NT2/D1 (cell line): ENCODE data around the gene CAMK2A.

Source experiments
- SUZ12 ChIP-seq: IDR thresholded peaks from 2 replicates; pipeline ENCODE4 v1.6.1; 2011; ENCODE audit not compliant: insufficient read length, insufficient read depth; ENCODE audit errors: extremely low read depth
- YY1 ChIP-seq: IDR thresholded peaks from 2 replicates; pipeline ENCODE4 v1.6.1; 2011; ENCODE audit not compliant: insufficient read length, insufficient read depth
- ZNF274 ChIP-seq: IDR thresholded peaks from 2 replicates; pipeline ENCODE4 v1.6.1; 2011; ENCODE audit warnings: mild to moderate bottlenecking, low read depth, low read length

- no peak for TF ChIP-seq ZNF274
- TF ChIP-seq SUZ12 = no peak
- TF ChIP-seq YY1 = no peak
These were observed 40.6 kb upstream of the CAMK2A start for GRCh38 chr5:150329881-150330876.
